ENCODE measurements around the gene WDR73.
"Not testable (repeated sequence)": the region's sequence is repeated elsewhere in the genome, so short reads cannot be mapped to it uniquely, and the experiment has no call there.

Gene WDR73

GRCh38 chr15:84653910-84654688 lies at the start of gene WDR73:
TSS of gene WDR73 (minus strand) at chr15:84654283. CDS start at chr15:84654274, 9 bp downstream.
- peak; percentile 39 for DNase-seq

- DNase-seq: no peak
These were observed 49.7 kb upstream of the WDR73 start for GRCh38 chr15:84703808-84704207.

GRCh38 chr15:84702961-84703482 lies 48.9 kb upstream of the WDR73 start:
- no peak for DNase-seq

- no peak for DNase-seq
These were observed 45.6 kb upstream of the WDR73 start for GRCh38 chr15:84699538-84700191.

GRCh38 chr15:84697236-84697990 lies 43.3 kb upstream of the WDR73 start:
- no peak for DNase-seq

- no peak for DNase-seq
These were observed 42.7 kb upstream of the WDR73 start for GRCh38 chr15:84696757-84697156.

- no peak for DNase-seq
These were observed 36.3 kb upstream of the WDR73 start for GRCh38 chr15:84690342-84690741.

- DNase-seq: no peak
These were observed 35.8 kb upstream of the WDR73 start for GRCh38 chr15:84689858-84690257.

GRCh38 chr15:84686446-84686845 lies 32.4 kb upstream of the WDR73 start:
- not testable (repeated sequence) for DNase-seq

GRCh38 chr15:84685304-84685703 lies 31.2 kb upstream of the WDR73 start:
- DNase-seq: no peak

- no peak for DNase-seq
These were observed 30.0 kb upstream of the WDR73 start for GRCh38 chr15:84684092-84684491.

- no peak for DNase-seq
These were observed 27.7 kb upstream of the WDR73 start for GRCh38 chr15:84681831-84682230.

- DNase-seq: no peak
These were observed 17.1 kb upstream of the WDR73 start for GRCh38 chr15:84671211-84671610.

GRCh38 chr15:84669726-84670125 lies 15.6 kb upstream of the WDR73 start:
- DNase-seq: no peak

GRCh38 chr15:84668221-84668982 lies 14.3 kb upstream of the WDR73 start:
- DNase-seq: no peak

- DNase-seq: no peak
These were observed 12.3 kb upstream of the WDR73 start for GRCh38 chr15:84666373-84666772.

GRCh38 chr15:84661001-84661400 lies 6.9 kb upstream of the WDR73 start:
- no peak for DNase-seq

- no peak for DNase-seq
These were observed 6.1 kb upstream of the WDR73 start for GRCh38 chr15:84659904-84660781.

- no peak for DNase-seq
These were observed 4.8 kb upstream of the WDR73 start for GRCh38 chr15:84658788-84659411.

- peak; percentile 14 for DNase-seq
These were observed 4.2 kb upstream of the WDR73 start, which contains the start of gene NMB for GRCh38 chr15:84658080-84658787. TSS of gene NMB (minus strand) at chr15:84658199. CDS start at chr15:84658152, 47 bp downstream.

- DNase-seq: no peak
These were observed 3.6 kb upstream of the WDR73 start for GRCh38 chr15:84657748-84658079.

Data from NCI-H2029 treated with DMSO at 0.1 percent for 48 hours (cell line).